ENCODE measurements around the gene RSPH3. TPM values are rescaled to one million over a fixed set of nuclear protein-coding genes. Genes with fewer than 3 reads are reported as not detected.
"Not testable (repeated sequence)": the region's sequence is repeated elsewhere in the genome, so short reads cannot be mapped to it uniquely, and the experiment has no call there.

The RSPH3 gene
- polyA plus RNA-seq, 1 donor from 2014 or later: 3.5 TPM

DNA sequence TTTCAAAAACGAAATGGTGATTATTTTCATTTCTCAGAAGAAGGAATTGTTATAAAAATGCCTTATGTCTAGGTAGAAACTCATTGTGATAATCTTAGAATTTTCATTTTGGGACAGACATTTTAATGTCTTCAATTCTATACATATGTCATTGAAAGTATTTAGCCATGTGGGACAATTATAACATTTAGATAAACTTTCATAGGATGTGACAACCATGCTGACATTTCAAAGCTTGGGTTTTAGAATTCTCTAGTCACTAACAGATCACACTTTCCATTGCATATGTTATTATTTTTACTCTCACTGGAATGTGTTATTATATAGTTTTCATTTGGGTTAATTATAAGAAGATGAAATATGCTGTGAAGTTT, 39.9 kb upstream of the RSPH3 start:
- Histone ChIP-seq H3K79me2 (replicated peaks; ENCODE audit: insufficient read depth, low read length) (no peaks in the 10 kb centered on the region), H3K9ac (ENCODE audit: low read length) (no peak overlapping the region), H3K9me2 (ENCODE audit: insufficient read depth, low read length) (no peaks in the 10 kb centered on the region), H3K4me3 (ENCODE audit: low read length) (no peak overlapping the region), H3K27ac (ENCODE audit: low read length) (no peak overlapping the region), H3K9me3 (ENCODE audit: low read length) (no peaks in the 10 kb centered on the region), H3K27me3 (ENCODE audit: insufficient read depth, low read depth, low read length) (no peaks in the 10 kb centered on the region), H3K36me3 (ENCODE audit: insufficient read depth, low read length) (no peaks in the 10 kb centered on the region), H3K4me2 (ENCODE audit: low read length) (no peak overlapping the region), H2AFZ (ENCODE audit: low read depth, low read length) (no peak overlapping the region), H4K20me1 (ENCODE audit: insufficient read depth) (no peaks in the 10 kb centered on the region), H3F3A (ENCODE audit: insufficient read depth, low read length, poor library complexity, severe bottlenecking) (no peaks in the 10 kb centered on the region)
- no peak for TF ChIP-seq EZH2 (IDR thresholded peaks at IDR 0.05; ENCODE audit: borderline replicate concordance, insufficient read depth, low read length, poor library complexity, severe bottlenecking)
- no peak for TF ChIP-seq EP300 (conservative IDR thresholded peaks at IDR 0.05; ENCODE audit: poor library complexity, severe bottlenecking)
- TF ChIP-seq POLR2AphosphoS5 (IDR thresholded peaks at IDR 0.05): no peak
- TF ChIP-seq RAD21 (conservative IDR thresholded peaks at IDR 0.05): no peak
- no peak for TF ChIP-seq TAF1 (IDR thresholded peaks at IDR 0.05; ENCODE audit: low read depth)
- TF ChIP-seq, protein P1, sequence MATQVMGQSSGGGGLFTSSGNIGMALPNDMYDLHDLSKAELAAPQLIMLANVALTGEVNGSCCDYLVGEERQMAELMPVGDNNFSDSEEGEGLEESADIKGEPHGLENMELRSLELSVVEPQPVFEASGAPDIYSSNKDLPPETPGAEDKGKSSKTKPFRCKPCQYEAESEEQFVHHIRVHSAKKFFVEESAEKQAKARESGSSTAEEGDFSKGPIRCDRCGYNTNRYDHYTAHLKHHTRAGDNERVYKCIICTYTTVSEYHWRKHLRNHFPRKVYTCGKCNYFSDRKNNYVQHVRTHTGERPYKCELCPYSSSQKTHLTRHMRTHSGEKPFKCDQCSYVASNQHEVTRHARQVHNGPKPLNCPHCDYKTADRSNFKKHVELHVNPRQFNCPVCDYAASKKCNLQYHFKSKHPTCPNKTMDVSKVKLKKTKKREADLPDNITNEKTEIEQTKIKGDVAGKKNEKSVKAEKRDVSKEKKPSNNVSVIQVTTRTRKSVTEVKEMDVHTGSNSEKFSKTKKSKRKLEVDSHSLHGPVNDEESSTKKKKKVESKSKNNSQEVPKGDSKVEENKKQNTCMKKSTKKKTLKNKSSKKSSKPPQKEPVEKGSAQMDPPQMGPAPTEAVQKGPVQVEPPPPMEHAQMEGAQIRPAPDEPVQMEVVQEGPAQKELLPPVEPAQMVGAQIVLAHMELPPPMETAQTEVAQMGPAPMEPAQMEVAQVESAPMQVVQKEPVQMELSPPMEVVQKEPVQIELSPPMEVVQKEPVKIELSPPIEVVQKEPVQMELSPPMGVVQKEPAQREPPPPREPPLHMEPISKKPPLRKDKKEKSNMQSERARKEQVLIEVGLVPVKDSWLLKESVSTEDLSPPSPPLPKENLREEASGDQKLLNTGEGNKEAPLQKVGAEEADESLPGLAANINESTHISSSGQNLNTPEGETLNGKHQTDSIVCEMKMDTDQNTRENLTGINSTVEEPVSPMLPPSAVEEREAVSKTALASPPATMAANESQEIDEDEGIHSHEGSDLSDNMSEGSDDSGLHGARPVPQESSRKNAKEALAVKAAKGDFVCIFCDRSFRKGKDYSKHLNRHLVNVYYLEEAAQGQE (IDR thresholded peaks at IDR 0.05; ENCODE audit: borderline replicate concordance): no peak
- TF ChIP-seq, protein P2, sequence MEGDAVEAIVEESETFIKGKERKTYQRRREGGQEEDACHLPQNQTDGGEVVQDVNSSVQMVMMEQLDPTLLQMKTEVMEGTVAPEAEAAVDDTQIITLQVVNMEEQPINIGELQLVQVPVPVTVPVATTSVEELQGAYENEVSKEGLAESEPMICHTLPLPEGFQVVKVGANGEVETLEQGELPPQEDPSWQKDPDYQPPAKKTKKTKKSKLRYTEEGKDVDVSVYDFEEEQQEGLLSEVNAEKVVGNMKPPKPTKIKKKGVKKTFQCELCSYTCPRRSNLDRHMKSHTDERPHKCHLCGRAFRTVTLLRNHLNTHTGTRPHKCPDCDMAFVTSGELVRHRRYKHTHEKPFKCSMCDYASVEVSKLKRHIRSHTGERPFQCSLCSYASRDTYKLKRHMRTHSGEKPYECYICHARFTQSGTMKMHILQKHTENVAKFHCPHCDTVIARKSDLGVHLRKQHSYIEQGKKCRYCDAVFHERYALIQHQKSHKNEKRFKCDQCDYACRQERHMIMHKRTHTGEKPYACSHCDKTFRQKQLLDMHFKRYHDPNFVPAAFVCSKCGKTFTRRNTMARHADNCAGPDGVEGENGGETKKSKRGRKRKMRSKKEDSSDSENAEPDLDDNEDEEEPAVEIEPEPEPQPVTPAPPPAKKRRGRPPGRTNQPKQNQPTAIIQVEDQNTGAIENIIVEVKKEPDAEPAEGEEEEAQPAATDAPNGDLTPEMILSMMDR (IDR thresholded peaks at IDR 0.05; ENCODE audit: poor library complexity, severe bottlenecking): no peak
- no peak for TF ChIP-seq SMC3 (conservative IDR thresholded peaks at IDR 0.05; ENCODE audit: poor library complexity)
- TF ChIP-seq MXI1 (conservative IDR thresholded peaks at IDR 0.05; ENCODE audit: poor library complexity, severe bottlenecking): no peak

DNA sequence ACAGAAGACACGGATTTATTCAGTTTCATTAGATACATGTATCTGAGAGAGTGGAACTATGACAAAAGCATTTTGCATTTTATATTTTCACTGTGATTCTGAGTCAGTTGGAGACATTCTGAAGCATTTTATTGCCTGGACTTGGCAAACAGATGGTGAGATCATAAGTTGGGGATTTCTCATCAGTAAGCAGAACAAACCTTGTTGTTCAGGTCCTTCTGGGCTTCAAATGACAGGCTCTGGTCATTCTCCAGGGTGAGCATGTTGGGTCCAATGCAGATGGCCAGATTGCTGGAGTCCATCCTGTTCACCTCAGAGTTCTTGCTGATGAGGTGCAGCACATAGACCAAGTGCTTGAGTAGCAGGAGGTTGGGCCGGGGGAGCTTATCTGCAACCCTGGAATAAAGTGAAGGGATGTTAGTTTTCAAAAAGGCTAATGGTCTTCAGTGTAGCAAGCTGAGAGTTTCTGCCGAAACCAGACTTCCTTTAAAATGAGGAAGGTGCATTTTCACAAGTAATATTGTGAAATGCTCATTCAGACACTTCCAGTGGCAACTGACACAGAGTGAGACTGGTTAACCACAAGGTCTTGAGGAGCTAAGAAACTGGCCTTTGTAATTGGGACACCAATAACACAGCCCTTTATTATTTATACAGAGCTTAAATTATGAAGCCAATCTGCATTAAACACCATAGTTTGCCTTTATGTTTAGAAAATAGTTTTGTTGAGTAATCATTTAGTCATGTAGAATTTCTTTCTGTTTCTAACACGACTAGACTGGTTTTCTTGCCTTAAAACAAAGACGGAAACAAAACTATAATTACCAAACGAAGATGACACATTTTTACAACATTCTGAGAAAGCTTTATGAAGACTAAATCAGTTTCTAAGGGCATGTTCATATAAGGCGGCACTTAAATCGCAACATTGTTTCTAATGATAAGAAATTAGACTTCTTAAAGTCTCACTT, 39.2 kb upstream of the RSPH3 start:
- H3K9me2 ChIP-seq (ENCODE audit: insufficient read depth, low read length): no peaks in the 10 kb centered on the region
- H4K20me1 ChIP-seq (ENCODE audit: insufficient read depth): no peaks in the 10 kb centered on the region
- no peak overlapping the region for H3K4me2 ChIP-seq (ENCODE audit: low read length)
- no peaks in the 10 kb centered on the region for H3K27me3 ChIP-seq (ENCODE audit: insufficient read depth, low read depth, low read length)
- no peaks in the 10 kb centered on the region for H3F3A ChIP-seq (ENCODE audit: insufficient read depth, low read length, poor library complexity, severe bottlenecking)
- no peak overlapping the region for H3K4me3 ChIP-seq (ENCODE audit: low read length)
- H3K36me3 ChIP-seq (ENCODE audit: insufficient read depth, low read length): no peaks in the 10 kb centered on the region
- no peak overlapping the region for H3K9ac ChIP-seq (ENCODE audit: low read length)
- no peak overlapping the region for H2AFZ ChIP-seq (ENCODE audit: low read depth, low read length)
- no peak overlapping the region for H3K27ac ChIP-seq (ENCODE audit: low read length)
- no peaks in the 10 kb centered on the region for H3K9me3 ChIP-seq (ENCODE audit: low read length)
- no peak for TF ChIP-seq MXI1 (conservative IDR thresholded peaks at IDR 0.05; ENCODE audit: poor library complexity, severe bottlenecking)
- H3K79me2 ChIP-seq (replicated peaks; ENCODE audit: insufficient read depth, low read length): no peaks in the 10 kb centered on the region

DNA sequence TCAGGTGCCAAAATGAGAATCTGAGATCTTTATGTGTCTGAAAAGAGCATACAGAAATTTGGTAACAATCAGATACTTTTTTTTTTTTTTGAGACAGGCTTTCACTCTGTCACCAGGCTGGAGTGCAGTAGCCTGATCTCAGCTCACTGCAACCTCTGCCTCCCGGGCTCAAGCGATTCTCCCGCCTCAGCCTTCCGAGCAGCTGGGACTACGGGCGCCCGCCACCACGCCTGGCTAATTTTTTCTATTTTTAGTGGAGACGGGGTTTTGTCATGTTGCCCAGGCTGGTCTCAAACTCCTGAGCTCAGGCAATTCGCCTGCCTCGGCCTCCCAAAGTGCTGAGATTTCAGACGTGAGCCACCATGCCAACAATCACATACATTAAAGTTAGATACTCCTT, 38.3 kb upstream of the RSPH3 start:
- H3K27ac ChIP-seq (ENCODE audit: low read length); H3K36me3 ChIP-seq (ENCODE audit: insufficient read depth, low read length); H3K4me3 ChIP-seq (ENCODE audit: low read length); H2AFZ ChIP-seq (ENCODE audit: low read depth, low read length); H3F3A ChIP-seq (ENCODE audit: insufficient read depth, low read length, poor library complexity, severe bottlenecking); H4K20me1 ChIP-seq (ENCODE audit: insufficient read depth); H3K9me2 ChIP-seq (ENCODE audit: insufficient read depth, low read length); H3K79me2 ChIP-seq (replicated peaks; ENCODE audit: insufficient read depth, low read length); H3K9me3 ChIP-seq (ENCODE audit: low read length); H3K4me2 ChIP-seq (ENCODE audit: low read length); H3K27me3 ChIP-seq (ENCODE audit: insufficient read depth, low read depth, low read length); H3K9ac ChIP-seq (ENCODE audit: low read length): not testable (repeated sequence)

All from neural cell (in vitro differentiated cells).